NCI-H524 treated with DMSO at 0.1 percent for 48 hours (cell line): ENCODE measurements around the gene SEPTIN12.
"Not testable (repeated sequence)": the region's sequence is repeated elsewhere in the genome, so short reads cannot be mapped to it uniquely, and the experiment has no call there.

Source experiments
- DNase-seq: peaks from one replicate; lab custom pipeline; 2025; lab: John Stamatoyannopoulos, UW

Gene SEPTIN12

DNA sequence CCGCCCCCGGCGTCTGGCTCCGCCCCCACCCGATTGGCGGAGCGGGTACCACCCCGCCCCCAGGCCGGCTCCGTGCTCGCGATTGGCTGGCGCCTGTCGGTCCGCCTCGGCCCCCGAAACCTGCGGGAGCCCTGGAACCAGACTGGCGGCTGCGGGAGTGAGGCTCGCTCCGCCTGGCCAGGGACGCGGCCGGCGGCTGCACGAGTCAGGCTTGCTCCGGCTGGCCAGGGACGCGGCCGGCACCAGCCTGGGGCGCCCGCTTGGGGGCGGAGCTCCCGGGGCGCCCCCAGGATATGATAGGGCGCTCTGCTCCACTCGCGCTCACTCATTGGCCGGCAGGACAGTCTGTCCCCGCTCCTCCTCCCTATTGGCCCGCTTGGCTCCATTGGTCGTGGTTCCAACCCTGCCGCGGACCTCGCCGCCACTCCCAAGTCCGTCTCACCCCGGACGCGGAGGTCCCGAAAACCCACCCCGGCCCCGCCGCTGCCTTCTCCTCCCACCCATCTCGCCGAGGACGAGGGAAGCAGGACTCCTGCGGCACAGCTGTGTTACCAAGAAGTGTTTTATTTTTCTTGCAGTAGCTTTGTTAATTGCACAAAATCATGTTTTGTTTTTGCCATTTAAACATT, 14.6 kb upstream of the SEPTIN12 start:
- peak; percentile 74 for DNase-seq

GRCh38 chr16:4801962-4802658, 14.0 kb upstream of the SEPTIN12 start, which contains the start of gene ROGDI:
Gene ROGDI, minus strand, starts transcription at chr16:4802633. Its CDS starts 62 bp downstream, at chr16:4802571.
- DNase-seq: peak; percentile 20

DNA sequence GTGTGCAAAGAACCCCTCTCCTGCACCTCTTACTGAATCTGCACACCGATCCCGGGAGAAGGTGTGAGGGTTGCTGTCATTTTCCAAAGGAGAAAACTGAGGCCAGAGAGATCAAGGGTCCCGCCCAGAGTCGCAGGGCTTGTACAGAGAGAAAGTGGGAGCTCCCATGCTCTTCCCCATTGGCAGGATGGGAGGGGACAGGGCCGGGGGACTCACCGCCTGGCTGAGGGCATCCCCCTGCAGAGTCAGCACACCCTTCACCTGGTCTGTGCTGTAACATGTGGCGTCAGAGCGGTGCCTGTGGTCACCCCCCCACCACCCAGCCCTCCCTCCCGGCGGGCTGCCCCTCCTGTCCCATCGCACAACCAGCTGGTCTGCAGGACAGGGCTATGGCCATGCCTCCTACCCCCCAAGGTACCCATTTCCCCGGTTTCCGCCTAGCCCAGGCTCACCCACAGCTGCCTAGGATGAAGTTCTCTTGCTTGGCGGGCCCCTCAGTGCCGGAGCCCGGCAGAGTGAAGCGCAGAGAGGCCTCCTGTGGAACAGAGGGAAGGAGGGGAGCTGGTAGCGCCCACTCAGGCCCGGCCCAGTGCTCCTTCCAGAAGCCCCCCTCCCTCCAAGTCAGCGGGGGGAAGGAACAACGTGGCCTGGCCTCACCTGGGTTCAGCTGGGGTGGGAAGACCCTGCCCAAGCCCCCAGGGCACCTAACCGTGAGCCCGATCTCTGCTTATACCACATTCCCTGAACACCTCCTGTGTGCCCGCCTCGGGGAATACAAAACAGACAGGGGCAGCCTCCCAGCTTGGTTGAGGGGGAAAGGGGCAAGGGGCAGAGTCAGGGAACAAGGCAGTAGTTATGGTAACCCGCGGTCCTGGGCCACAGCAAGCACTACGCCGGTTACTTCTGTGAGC, 13.2 kb upstream of the SEPTIN12 start:
- DNase-seq: no peak

DNA sequence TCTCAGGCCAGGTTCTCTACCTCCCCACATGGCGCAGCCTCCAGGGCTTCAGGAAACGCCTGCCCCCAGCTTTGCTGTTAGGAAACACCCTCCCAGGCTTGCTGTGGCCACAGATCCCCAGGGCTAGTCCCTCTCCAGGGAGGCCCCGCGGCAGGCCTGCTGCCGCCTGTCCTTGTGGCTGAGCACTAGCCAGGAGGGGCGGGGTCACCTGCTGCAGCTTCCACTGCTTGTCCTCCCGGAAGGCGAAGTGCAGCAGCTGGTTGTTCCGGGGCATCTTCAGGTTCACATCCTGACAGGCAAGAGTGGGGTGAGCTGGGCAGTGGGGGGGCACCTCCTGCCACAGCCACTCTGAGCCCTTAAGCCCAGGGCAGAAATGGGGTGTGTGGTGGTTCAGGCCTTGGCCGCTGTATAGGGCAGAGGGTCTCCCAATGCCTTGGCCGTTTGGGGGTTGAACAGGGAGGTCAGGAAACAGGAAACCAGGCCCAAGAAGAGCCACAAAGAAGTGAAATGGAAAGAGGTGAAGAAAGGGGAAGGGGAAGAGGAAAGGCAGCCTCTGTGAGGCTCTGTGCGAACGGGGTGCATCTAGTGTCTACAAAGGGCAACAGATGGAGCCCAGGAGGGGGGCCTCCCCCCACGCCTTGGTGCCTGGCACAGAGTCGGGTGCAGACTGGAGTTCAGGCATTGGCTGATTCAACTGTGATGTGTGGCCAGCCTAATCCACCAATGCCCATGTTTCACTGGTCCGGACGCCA, 12.3 kb upstream of the SEPTIN12 start:
- peak; percentile 57 for DNase-seq

- no peak for DNase-seq
Observed at GRCh38 chr16:4799171-4799855, 11.2 kb upstream of the SEPTIN12 start.

- DNase-seq: no peak
Observed at GRCh38 chr16:4798456-4798855, 10.3 kb upstream of the SEPTIN12 start.

GRCh38 chr16:4797805-4798252, 9.7 kb upstream of the SEPTIN12 start:
- DNase-seq: no peak

- no peak for DNase-seq
Observed at GRCh38 chr16:4796982-4797804, 9.0 kb upstream of the SEPTIN12 start.

- no peak for DNase-seq
Observed at GRCh38 chr16:4795828-4796572, 7.9 kb upstream of the SEPTIN12 start.

- DNase-seq: no peak
Observed at GRCh38 chr16:4795181-4795827, 7.2 kb upstream of the SEPTIN12 start, which contains the start of gene SMIM22. Gene SMIM22, plus strand, starts transcription at chr16:4795369. Its CDS starts 366 bp downstream, at chr16:4795735.

DNA sequence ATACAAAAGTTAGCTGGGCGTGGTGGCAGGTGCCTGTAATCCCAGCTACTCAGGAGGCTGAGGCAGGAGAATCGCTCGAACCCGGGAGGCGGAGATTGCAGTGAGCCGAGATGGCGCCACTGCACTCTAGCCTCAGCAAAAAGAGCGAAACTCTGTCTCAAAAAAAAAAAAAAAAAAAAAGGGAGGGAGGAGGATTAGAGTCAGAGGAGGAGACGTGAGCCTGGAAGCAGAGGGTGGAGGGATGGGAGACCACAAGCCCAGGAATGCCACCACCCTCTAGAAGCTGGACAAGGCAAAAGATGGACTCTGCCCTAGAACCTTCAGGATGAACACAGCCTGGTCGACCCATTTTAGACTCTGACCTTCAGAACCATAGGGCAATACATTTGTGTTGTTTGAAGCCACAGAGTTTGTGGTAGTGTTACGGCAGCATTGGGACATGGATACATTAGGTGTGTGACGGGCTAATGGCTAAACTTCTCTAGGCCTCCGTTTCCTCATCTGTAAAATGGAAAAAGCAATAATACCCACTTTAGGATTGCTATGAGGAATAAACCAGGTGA, 4.9 kb upstream of the SEPTIN12 start:
- no peak for DNase-seq

DNA sequence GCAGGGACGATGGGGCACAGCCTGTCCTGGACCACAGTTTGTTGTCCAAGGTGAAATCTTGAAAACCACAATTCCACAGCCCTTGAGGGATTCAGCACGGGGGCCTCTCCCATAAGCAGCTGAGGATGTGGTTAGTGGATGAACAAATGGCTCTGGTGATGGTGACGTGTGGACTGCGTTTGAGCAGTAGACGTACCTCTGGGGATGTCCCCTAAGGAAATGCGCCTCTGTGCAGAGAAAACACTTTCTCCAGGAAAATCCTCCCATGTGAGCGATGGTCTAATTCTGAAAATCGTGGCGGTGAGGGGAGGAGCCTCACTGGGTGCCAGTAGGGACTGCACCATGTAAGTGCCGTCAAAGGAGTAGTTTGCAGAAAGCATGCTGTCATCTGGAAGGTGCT, 2.7 kb upstream of the SEPTIN12 start:
- DNase-seq: no peak

DNA sequence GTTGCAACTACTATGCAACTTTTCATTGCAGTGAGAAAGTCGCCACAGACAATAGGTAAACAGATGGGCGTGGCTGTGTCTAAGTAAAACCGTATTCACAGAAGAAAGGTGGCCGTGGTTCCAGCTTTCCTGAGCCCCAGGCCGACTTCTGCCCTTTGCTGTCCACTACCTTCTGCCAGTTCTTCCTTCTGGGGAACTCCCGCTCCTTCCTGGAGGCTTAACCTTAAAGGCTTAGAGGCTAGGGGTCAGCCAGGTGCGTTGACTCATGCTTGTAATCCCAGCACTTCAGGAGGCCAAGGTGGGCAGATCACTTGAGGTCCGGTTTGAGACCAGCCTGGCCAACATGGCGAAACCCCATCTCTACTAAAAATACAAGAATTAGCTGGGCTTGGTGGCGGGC, 2.1 kb upstream of the SEPTIN12 start:
- DNase-seq: no peak

DNA sequence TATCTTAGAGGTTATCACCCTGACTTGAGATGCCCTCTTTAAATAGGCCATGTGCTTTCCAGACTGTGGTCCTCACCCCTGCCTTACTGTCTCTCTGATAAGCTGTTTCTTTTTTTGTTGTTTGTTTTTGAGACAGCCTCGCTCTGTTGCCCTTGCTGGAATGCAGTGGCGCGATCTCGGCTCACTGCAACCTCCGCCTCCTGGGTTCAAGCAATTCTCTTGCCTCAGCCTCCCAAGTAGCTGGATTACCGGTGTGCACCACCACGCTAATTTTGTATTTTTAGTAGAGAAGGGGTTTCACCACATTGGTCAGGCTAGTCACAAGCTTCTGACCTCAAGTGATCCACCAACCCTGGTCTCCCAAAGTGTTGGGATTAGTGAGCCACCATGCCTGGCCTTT, 765 bp upstream of the SEPTIN12 start:
- no peak for DNase-seq

- DNase-seq: no peak
Observed at GRCh38 chr16:4788489-4788889, 344 bp upstream of the SEPTIN12 start.

DNA sequence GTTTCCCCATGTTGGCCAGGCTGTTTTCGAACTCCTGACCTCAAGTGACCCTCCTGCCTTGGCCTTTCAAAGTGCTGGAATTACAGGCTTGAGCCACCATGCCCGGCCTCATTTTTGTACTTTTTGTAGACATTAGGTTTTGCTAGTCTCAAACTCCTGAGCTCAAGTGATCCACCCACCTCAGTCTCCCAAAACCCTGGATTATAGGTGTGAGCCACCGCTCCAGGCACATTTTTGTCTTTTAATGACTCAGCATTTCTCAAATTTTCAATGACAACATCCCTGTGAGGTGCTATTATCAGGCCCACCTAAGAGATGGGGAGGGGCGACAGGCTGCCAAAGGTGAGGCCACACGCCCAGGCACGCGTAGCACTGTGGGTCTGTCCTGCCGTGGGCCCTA, 1.1 kb downstream of the SEPTIN12 start:
- DNase-seq: no peak

DNA sequence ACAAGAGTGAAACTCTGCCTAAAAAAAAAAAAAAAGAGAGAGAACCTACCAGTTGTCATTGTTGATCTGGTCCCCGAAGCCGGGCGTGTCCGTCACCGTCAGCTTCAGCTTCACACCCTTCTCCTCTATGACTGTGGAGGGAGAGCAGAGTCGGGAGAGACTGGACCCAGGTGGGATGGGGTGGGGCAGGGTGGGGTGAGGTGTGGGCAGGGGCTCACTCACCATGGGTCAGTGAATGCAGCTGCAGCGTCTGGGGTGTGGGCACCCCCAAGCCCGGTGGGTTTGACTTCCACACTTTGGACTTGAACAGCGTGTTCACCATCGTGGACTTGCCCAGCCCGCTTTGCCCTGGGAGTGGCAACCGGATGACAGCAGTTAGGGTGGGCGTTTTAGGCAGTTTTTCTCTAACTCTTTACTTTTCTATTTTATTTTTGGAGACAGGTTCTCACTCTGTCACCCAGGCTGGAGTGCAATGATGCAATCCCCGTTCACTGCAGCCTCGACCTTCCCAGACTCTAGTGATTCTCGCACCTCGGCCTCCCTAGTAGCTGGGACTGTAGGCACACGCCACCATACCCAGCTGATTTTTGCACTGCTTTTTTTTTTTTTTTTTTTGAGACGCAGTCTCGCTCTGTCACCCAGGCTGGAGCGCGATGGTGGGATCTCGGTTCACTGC, 2.2 kb downstream of the SEPTIN12 start:
- no peak for DNase-seq

DNA sequence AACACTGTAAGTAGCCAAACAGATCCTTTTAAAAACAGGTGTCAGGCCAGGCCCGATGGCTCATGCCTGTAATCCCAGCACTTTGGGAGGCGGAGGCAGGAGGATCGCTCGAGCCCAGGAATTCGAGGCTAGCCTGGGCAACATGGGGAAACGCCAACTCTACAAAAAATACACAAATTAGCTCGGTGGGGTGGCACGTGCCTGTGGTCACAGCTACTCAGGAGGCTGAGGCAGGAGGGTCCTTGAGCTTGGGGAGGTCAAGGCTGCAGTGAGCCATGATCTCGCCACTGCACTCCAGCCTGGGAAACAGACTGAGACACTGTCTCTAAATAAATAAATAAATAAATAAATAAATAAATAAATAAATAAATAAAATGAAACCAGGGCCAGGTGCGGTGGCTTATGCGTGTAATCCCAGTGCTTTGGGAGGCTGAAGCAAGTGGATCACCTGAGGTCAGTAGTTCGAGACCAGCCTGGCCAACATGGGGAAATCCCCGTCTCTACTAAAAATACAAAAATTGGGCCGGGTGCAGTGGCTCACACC, 3.6 kb downstream of the SEPTIN12 start:
- not testable (repeated sequence) for DNase-seq
